ENCODE results near the gene KDM3B.
"Not testable (repeated sequence)": the region's sequence is repeated elsewhere in the genome, so short reads cannot be mapped to it uniquely, and the experiment has no call there.

Gene KDM3B

GRCh38 chr5:138468133-138468965 lies 115.9 kb downstream of the KDM3B start:
- no peak for DNase-seq (ENCODE audit: low read depth)

- DNase-seq (ENCODE audit: low read depth) = no peak
These were observed 116.6 kb downstream of the KDM3B start for GRCh38 chr5:138468966-138469539.

- DNase-seq (ENCODE audit: low read depth) = no peak
These were observed 117.2 kb downstream of the KDM3B start for GRCh38 chr5:138469540-138470321.

- DNase-seq (ENCODE audit: low read depth) = no peak
These were observed 118.0 kb downstream of the KDM3B start for GRCh38 chr5:138470322-138471051.

GRCh38 chr5:138471052-138471361 lies 118.5 kb downstream of the KDM3B start:
- no peak for DNase-seq (ENCODE audit: low read depth)

- no peak for DNase-seq (ENCODE audit: low read depth)
These were observed 119.9 kb downstream of the KDM3B start for GRCh38 chr5:138472353-138472752.

GRCh38 chr5:138473151-138473550 lies 120.7 kb downstream of the KDM3B start:
- DNase-seq (ENCODE audit: low read depth) = not testable (repeated sequence)

- no peak for DNase-seq (ENCODE audit: low read depth)
These were observed 124.4 kb downstream of the KDM3B start for GRCh38 chr5:138476918-138477317.

GRCh38 chr5:138482638-138483037 lies 130.2 kb downstream of the KDM3B start:
- DNase-seq (ENCODE audit: low read depth) = no peak
